GM18498 (cell line): ENCODE data around the gene CYP24A1.

Experiments used
- ATAC-seq: cut with Tn5 transposase; IDR thresholded peaks from one replicate; pipeline ENCODE4 v1.9.1; 2021; ENCODE audit warnings: mild to moderate bottlenecking, moderate library complexity; ENCODE audit not compliant: unreplicated experiment

The CYP24A1 gene

DNA sequence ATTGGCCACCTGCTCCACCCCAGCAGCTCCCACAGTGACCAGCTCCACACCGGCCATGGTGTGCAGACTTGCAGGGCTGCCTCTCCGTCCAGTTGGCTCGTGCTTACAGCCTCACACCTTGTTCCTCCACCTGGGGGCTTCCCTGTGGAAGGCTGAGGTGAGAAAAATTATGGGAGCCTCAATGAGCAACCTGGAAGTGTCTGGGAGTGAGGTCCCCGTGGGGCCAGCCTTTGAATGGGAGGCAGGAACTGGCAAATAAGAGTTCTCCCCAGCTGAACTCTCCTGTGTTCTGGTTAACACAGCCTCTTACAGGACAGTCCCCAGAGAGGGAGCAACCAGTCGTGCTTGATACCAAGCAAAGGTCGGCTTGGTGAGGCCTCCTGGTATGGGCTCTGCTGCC is 30.3 kb upstream of the CYP24A1 start:
- no peak for ATAC-seq

DNA sequence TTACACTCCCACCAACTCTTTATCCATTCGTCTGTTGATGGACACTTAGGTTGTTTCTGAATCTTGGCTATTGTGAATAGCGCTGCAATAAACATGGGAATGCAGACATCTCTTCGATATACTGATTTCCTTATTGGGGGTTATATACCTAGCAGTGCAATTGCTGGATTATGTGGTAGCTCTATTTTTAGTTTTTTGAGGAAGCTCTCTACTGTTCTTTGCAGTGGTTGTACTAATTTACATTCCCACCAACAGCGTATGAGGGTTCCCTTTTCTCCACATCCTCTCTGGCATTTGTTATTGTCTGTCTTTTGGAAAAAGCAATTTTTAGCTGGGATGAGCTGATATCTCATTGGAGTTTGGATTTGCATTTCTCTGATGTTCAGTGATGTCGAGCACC is 29.5 kb upstream of the CYP24A1 start:
- ATAC-seq = no peak

DNA sequence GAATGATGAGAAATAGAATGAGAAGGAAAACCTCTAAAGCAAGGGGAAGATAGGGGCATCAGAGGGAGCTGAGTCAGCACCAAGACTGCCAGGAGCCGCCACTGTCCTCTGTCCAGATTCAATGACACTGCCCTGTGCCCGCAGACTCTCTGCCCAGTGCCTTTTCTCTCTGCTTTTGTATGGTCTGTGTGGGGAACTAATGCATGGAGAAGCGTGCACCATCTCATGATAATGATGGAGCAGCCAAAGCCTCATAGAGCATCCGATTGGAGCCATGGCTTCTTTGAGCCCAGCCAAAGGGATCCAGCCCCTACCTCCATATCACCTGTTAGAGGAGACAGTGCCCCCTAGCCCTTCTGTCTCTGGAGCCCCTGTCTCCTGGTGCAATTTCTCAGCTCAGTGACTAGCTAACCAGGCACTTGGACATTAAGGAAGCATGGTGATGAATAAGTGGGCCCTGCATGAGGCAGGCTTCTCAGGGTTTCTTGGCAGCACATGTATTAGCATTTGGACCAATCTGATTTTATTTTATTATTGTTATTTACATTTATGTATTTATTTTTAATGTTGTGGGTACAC is 27.6 kb upstream of the CYP24A1 start:
- ATAC-seq = no peak

DNA sequence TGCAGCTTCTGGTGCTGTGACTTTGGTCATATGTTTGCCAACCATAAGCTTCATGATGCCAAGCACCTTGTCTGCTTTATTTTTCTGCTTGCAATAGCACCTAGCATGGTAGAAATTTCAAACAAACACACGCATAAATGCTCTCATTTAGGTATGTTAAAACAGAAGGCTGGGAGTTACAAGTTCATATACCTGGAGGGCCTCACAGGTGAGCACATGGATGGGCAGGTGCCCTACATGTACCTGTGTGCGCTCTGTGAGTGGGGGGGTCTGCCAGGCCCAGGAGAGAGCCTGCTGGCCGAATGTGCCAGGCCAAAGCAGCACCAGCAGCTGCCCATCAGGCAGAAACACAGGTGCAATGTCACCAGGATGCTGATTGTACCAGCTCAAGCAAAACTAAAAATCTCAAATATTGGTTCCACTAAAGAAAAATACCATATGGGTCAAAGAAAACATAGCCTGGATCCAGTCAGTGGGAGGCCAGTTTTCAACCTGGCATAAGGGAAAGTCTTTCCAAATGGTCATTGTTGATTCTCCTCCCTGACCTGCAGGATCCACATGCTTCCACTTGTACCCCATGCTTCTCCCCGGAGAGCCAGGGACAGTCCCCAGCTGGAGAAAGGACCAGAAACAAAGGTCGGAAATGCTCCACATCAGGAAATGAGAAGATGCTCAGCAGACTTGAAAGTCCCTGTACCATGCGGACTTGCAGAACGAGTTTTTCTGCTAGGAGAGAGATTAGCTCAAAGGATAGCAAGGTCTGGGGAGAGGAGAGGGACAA is 26.9 kb upstream of the CYP24A1 start:
- ATAC-seq = no peak

DNA sequence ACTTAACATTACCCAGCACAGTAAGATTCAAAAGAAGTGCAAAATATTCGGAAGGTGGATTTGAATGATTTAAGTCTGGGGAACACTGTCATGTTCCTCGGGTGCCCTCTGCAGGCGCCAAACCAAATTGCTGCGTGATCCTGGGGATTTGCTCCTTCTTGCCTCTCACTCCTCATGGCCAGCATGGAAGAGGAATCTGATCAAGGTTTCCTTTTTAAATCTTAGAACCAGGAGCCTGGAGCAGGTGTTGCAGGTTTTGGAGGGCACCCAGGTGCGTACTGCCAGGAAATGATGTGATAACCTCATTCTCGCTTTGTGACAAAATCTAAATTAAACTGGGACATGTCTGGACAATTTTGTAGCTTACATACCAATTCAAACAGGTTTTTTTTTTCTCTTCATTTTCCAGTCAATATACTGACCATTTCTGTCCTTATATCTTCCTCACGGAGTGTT is 26.0 kb upstream of the CYP24A1 start:
- no peak for ATAC-seq

DNA sequence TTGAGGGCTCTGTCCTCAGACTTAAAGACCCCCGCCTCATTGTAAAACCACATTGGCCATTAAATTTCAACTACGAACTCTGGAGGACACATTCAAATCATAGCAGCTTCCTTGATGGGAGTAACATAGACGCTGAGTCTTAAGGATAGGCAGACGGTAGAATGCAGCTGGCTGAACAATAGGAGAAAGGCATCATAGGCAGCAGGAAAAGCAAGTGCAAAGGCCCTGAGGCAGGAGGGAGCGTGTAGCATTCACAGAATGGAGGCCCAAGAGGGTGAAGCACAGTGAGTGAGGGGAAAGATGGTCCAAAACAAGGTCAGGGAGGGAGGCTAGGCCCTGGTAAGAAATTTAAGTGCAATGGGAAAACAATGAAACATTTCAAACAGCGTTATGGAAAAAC is 25.5 kb upstream of the CYP24A1 start:
- ATAC-seq = no peak

DNA sequence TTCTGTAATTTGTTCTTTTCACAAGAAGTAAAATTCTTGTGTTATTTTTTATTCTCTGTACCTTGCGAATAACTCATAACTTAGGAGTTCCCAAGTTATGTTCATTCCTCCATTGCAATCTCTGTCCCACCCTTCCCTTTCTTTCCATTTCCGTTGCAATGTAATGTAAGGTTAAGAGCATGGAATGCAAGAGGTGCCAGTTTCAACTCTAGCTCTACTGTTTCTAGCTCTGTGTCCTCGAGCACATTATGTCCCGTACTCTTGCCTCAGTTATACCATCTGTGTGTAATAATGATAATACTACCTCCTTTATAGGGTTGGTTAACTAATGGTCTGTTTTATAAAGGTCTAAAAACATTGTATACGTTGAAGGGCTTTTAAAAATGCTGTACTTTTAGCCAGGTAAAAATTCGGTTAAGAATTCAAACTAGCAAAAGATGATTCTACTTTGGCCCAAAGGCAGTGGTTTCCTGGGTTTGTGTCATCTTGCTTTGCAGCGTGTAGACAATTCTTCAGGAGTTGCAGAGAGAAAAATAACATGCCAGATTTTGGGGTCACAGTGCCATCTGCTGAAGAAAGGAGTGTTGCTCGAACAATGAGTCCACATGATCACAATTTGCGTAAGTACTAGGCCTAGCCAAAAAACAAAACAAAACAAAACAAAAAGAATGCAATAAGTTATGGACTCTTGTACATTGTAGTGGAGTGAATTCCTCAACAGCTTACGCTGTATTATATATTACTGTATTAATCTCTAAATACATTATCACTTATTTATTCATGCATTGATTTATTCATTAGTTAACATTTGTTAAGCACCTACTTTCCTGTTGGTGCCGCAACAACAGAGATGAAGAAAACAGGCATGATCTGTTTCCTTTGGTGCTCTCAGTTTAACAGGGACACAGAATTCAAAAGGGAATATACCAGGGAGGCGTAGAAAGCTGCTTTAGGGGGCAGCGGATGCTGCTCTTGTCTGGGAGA is 24.1 kb upstream of the CYP24A1 start:
- no peak for ATAC-seq

DNA sequence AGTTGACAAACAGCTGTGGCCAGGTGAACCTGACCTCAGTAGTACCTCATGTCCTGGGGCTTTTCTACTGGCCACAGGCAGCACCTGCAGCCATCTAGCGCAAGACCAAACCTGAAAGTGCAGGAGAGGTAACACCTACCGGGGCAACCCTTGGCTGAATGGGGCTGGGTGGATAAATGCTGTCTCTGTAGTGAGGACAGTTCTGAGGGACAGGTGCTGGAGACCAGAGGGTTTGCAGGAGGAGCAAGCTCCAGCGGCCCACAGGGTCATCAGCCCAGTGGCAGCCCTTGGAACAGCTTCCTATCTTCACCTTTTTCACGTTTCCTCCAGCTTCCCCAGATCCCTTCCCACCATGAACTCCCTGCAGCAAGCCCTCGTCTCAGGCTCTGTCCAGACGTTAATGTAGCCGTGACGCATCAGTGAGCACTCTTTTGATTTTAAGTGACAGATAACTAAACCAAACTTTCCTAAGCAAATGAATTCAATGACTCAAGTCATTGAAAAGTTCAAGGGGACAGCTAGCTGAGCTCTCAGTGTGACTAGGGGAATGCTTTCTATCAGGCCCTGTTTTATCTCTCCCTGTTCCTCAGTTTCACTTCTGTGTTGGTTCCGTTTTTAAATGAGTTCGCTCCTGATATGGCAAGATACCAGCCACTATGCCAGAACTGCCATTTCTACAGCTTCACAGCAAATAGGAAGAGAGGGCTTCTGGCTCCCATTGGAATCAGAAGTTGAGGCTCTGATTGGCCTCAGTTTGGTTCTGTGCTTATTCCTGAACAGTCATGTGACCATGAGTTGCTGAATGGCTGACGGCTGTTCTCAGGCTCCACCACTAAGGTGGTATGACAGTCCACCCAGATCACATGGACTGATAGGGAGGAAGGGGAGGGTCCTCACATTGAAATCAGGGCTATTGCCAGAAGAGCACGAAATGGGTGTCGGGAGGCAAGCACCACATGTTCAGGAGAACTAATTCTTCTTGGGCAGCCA is 22.0 kb upstream of the CYP24A1 start:
- ATAC-seq = no peak

DNA sequence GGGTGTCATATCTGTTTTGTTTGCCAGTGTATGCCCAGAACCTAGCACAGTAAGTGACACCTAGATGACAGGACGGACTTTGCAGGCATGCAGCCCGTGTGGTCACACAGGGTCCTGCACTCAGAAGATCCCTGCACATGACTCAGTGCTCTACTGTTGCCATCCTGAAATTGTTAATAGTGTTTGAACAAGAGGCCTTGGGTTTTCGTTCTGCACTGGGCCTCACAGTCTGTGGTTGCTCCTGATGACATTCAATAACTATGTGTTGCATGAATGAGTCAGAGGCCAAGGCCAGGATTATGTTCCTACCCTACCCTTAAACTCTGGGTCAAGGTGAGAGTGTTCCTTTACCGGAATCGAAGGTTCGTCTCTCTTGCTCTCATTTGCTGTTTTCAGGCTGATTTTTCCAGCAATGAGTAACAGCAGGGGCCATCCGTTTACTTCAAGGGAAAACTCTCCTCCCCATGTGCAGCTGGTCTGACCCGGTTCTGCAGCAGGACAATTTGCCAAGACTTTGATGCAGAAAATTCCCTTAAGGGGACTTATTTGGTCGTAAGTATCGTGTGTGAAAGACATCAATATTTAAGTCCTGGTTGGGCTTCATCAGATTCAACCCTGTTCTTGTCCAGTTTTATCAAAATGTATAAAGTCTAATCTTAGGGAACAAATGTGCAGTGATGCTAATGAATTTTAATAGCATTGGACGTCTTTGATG is 21.1 kb upstream of the CYP24A1 start:
- no peak for ATAC-seq

DNA sequence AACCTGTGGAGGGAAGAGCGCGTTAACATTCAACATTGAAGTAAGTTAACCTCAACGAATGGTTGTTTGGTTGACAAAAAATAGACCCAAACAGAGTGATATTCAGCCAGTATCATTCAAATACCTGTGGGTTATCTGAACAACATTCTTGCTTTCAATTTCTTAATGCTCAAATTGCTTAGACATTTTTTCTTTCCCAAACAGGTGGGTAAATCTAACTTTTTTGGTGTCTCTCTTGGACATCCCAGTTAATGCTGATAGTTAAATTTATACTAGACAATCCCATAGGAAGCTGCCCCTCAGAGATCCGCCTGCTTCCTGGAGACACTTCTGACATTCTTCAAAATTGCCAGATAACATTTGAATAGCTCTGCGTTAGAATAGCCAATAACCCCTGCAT is 20.0 kb upstream of the CYP24A1 start:
- ATAC-seq = no peak

DNA sequence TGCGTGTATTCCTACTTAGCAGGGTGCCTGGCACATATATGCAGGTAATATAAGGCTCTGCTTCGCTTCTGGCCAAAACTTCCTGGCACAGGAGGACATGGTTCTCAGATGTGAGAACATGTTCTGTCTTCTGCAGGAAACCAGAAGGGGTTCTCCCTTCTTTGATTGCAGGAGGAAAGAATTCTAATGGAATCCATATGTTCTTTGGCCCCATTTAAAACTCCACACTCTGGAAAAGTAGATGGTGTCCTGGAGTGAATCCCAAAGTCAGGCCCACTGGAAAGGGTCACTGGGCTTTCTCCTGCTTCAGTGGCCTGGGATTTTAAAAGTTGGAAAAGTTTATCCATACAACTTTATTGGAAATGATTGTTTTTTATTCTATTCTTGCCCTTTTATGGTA is 16.4 kb upstream of the CYP24A1 start:
- no peak for ATAC-seq

DNA sequence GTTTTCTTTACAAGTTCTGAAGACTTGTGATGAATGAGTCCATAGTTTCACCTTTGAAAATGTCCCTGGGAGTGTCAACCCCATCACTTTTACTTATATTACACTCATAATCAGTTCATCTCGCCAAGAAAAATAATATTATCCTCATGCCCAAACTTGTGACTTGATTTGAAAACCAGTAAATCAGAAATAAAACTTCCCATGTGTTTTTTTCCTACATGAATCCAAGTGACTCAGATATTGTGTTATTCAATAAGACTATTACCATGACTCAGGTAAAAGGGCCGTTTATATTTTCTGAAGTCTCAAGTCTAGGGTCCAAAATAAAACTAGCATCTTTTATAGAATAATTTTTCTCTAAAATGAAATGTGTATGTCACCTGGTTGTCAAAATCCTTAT is 15.8 kb upstream of the CYP24A1 start:
- ATAC-seq = no peak

DNA sequence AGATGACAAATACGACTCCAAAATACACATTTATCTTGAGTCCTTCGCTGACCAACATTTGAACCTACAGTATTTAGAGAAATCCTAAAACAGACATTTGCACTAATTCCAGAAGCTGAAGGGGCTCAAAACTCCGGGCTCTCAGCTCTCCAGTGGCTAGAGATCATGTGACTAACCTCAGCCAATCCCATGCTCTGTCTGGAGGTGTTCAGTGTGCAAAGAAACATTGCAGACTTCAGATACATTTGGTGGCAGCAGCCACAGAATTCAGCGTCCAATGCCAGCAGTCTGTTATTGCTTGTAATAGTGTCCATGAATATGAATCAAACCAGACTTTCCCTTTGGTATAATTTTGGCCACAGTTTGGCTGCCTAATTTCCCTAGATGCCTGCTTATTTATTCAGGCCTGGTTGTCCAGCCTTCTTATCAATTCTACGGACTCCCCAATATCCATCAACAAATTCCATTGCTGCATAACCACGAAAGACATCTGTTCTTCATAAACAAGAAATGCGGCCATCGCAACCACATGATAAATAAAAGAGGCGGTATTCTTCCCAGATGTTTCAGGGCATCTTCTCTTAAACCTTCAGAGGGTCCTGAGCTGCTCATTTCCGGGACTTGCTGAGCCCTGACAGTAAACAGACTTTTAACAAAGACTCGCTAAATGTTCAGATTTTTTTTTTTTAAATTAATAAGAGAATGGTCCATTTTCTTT is 14.5 kb upstream of the CYP24A1 start:
- no peak for ATAC-seq

DNA sequence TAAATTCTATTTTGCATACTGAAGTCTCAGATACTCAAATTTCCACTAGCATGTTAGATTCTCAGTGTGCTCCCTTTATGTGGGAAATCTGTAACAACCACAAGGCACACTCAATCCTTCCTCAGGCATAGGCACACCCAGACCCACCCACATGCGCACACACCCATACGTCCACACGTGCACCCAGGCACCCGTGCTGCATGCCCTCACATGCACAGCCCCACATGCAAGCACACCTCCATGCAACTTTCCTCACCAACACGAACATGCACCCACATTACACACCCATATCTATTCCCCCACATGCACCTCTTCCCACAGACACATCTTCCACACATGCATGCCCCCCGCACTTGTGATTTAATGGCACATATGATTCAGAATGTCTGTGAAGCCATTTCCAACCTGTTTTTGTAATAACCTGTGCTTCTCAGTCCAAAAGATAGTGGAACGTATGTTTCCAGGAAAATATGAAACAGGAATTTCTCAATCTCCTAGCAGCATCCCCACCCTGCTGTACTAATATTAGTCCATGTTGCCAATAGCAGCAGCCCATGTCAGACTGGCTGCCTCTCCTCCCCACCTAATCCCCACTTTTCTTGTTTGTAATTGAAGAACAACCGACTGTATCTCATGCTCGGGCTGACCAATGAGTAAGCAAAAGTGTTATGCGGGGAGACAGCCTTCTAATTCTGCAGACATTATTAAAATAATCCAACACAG is 11.3 kb upstream of the CYP24A1 start:
- ATAC-seq = no peak

DNA sequence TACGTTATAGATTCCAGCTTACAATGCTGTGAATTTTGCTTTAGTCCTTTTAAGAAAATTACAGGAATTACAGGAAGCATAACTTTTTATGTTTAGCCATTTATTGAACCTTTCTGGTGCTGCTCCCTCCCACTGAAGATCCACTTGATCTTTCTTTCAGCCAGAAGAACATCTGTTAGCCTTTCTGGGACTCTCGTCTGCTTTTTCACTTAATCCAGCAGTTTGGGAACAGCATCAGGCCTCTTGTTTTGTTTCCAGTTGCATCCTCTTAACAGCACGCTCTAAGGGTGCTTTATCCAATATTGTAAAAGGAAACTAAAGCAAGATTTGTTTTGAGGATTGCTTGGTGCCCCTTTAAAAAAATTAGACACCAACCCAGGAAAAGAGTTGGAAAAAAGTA is 10.3 kb upstream of the CYP24A1 start:
- no peak for ATAC-seq

DNA sequence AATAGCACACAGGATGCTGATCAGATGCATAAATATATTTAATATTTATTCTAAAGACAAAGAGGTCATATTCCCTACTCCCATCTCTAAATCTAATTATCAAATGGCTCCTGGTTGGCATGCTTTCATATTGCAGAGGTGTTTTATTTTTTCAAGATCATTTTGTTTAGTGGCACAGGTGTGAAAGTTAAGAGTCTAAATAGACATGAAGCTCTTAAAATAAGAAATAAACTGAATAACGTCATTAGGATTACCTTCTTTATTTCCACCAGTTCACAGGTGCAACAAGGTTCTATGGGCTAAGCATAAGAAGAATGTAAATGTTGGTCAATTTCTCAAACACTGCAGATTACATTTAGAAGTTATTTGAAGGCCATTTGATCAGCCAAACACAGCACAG is 7.1 kb upstream of the CYP24A1 start:
- no peak for ATAC-seq

DNA sequence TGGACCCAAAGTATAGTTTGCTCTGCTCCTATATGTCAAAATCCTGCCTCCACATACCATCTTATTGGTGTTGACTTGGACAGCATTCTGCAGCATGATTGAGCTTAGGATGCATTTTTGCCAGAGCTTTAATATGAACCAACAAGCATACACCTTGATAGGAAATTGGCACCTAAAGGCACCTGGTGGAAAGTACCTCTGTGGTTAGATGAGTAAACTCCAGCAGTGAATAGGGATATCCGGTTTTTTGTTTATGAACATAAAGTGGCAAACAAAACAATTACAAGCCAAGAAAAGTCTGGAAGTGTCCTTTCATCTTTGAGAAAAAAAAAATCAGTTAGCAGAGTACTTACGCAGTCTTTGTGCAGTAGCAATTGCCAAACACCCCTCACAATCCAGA is 6.2 kb upstream of the CYP24A1 start:
- ATAC-seq = no peak

DNA sequence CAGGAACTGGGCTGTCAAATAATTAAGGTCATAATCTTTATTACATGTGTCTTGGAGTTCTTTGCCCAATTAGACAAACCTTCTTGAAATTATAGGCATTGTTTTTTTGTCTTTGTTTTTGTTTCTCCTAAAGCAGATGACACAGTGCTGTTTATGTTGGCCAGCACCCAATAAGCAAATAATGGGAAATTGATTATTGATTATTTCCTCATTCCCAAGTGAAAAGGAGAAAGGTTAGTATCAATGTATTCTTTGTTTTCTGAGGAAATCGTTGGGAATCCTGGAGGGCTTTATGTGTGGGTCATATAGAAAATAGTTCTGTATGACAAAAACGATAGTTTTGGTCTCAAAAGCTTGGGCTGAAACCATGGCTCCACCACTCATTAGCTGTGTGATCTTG is 4.5 kb upstream of the CYP24A1 start:
- ATAC-seq = no peak

DNA sequence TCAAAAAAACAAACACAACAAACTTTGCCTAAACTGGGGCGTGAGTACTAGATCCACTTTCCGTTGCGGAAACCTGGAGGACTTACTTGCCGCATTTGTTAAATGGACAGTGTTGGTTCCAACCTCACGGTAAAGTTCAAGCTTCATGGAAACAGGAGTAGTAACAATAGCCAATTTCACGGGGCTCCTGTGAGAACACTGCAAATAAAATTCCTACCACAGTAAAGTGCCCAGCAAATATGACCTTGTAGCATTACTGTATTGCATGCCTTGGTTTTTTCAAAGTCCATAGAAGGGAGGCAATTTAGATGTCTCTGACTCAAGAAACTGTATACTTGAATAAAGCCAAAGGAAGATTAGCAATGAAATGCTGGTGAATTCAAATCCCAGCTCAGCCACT is 3.6 kb upstream of the CYP24A1 start:
- no peak for ATAC-seq
